OCI-LY3 (cell line): ENCODE results near the gene CACNA2D3.

ENCODE experiments used
- H2AFZ ChIP-seq: fragments of 200-600, 300-600 bp; shearing (Covaris generic); 2 replicates; pipeline ENCODE4 v1.6.0; 2014; ENCODE audit warnings: antibody characterized with exemption, low read depth, low read length
- H3K27ac ChIP-seq: fragments of 200-600, 300-600 bp; sonication (generic); 2 replicates; pipeline ENCODE4 v1.5.1; 2014; ENCODE audit warnings: mild to moderate bottlenecking, low read length, moderate library complexity, mixed read lengths
- H3K27me3 ChIP-seq: fragments of 200-600, 300-600 bp; sonication (generic); 2 replicates; pipeline ENCODE4 v1.6.1; 2014; ENCODE audit warnings: low read depth, low read length, mixed read lengths
- H3K36me3 ChIP-seq: fragments of 200-600, 300-600 bp; sonication (generic); replicated peaks from 2 replicates; pipeline ENCODE3; 2014; ENCODE audit warnings: low read depth, low read length, mixed read lengths
- H3K4me1 ChIP-seq: fragments of 300-600, 200-600 bp; sonication (generic); 2 replicates; pipeline ENCODE4 v1.6.1; 2014; ENCODE audit warnings: low read length, mixed read lengths
- H3K4me2 ChIP-seq: fragments of 200-600, 300-600 bp; sonication (generic); 2 replicates; pipeline ENCODE4 v1.6.1; 2014; ENCODE audit warnings: low read length, mixed read lengths
- H3K4me3 ChIP-seq: fragments of 300-600, 200-600 bp; sonication (generic); 2 replicates; pipeline ENCODE4 v1.5.1; 2014; ENCODE audit warnings: antibody characterized with exemption, mild to moderate bottlenecking, low read length, moderate library complexity
- H3K79me2 ChIP-seq: fragments of 300-600, 200-600 bp; shearing (Covaris generic); 2 replicates; pipeline ENCODE4 v1.6.1; 2014; ENCODE audit warnings: mild to moderate bottlenecking, low read length, mixed read lengths
- H3K9ac ChIP-seq: fragments of 300-600, 200-600 bp; shearing (Covaris generic); 2 replicates; pipeline ENCODE4 v1.6.0; 2014; ENCODE audit warnings: mild to moderate bottlenecking, low read length, moderate library complexity
- H3K9me3 ChIP-seq: fragments of 200-600, 300-600 bp; shearing (Covaris generic); 2 replicates; pipeline ENCODE4 v1.6.1; 2014; ENCODE audit warnings: low read length, mixed read lengths; ENCODE audit not compliant: insufficient read depth
- H4K20me1 ChIP-seq: fragments of 200-600, 300-600 bp; sonication (generic); 2 replicates; pipeline ENCODE4 v1.6.1; 2016; ENCODE audit warnings: low read length, mixed read lengths; ENCODE audit not compliant: insufficient read depth
- CTCF ChIP-seq: fragments of 200-600, 300-600 bp; sonication (generic); IDR thresholded peaks from 2 replicates; pipeline ENCODE4 v1.5.1; 2014; ENCODE audit warnings: antibody characterized with exemption, low read length, low read depth
- EZH2phosphoT487 ChIP-seq: fragments of 200-600 bp; shearing (Covaris generic); IDR thresholded peaks from 2 replicates; pipeline ENCODE4 v1.6.1; 2018; ENCODE audit warnings: antibody characterized with exemption, mixed run types, low read depth

Gene CACNA2D3

GRCh38 chr3:54999811-55000210, 877.5 kb downstream of the CACNA2D3 start:
- no peak overlapping the region for H3K4me3 ChIP-seq

DNA sequence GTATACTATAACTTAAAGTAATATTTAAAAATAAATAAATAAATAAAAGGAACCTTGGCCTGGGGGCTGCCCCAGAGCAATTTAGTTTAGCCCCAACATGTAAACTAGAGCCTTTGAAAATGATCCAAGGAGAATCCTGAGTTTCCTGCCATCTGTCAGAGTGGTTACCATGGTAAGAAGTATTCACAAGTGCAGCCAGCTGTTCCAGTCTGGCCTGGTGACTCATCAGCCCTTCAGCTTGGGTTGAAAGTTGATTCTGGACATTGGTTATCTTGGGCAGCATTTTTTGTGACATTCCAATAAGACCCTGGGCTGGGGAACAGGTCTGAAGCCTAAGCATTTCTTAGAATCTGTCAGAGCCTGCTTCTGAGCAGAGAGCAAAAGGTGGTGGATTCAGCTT, 878.2 kb downstream of the CACNA2D3 start:
- H4K20me1 ChIP-seq = no peaks in the 10 kb centered on the region
- no peaks in the 10 kb centered on the region for H3K79me2 ChIP-seq
- H3K4me2 ChIP-seq = no peak overlapping the region
- H3K27ac ChIP-seq = no peak overlapping the region
- TF ChIP-seq CTCF (no peak), EZH2phosphoT487 (no peak)
- no peak overlapping the region for H3K4me3 ChIP-seq
- H3K36me3 ChIP-seq = no peaks in the 10 kb centered on the region
- H2AFZ ChIP-seq = no peak overlapping the region
- peaks cover 2% of the 10 kb centered on the region; the same call in 1 of the 2 replicates for H3K27me3 ChIP-seq
- no peaks in the 10 kb centered on the region for H3K9me3 ChIP-seq
- H3K9ac ChIP-seq = no peak overlapping the region
- no peaks in the 10 kb centered on the region for H3K4me1 ChIP-seq

More at GRCh38 chr3:54999811-55000210, 877.5 kb downstream of the CACNA2D3 start:
- H3K27ac ChIP-seq = no peak overlapping the region
- no peaks in the 10 kb centered on the region for H3K9me3 ChIP-seq
- H2AFZ ChIP-seq = no peak overlapping the region
- TF ChIP-seq CTCF (no peak), EZH2phosphoT487 (no peak)
- no peak overlapping the region for H3K9ac ChIP-seq
- no peak overlapping the region for H3K4me2 ChIP-seq
- no peaks in the 10 kb centered on the region for H3K36me3 ChIP-seq
- H3K27me3 ChIP-seq = no peaks in the 10 kb centered on the region; the same call in 1 of the 2 replicates
- no peaks in the 10 kb centered on the region for H3K4me1 ChIP-seq
- no peaks in the 10 kb centered on the region for H4K20me1 ChIP-seq
- no peaks in the 10 kb centered on the region for H3K79me2 ChIP-seq

DNA sequence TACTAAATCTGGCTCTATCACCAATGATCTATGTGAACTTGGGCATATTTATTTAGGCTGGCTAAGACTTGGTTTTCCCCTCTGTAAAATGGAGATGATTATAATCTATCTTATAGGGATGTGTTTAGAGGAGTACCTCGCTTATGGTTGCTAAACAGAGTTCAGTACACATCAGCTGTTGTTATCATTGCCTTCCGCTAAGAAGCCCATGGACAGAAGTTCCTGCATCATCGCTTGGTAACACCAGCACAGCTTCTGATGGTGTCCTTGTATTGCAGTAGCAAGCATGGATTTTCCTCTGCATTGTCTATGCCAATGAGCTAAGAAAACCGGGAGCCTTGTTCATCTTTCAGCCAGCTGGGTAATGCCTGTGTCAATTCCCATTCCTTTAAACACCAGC, 878.6 kb downstream of the CACNA2D3 start:
- no peak for TF ChIP-seq EZH2phosphoT487
- peaks cover 6% of the 10 kb centered on the region; the same call in 1 of the 2 replicates for H3K27me3 ChIP-seq

GRCh38 chr3:55002416-55002930, 880.1 kb downstream of the CACNA2D3 start:
- Histone ChIP-seq H3K9me3 (no peaks in the 10 kb centered on the region), H3K27me3 (peaks cover 6% of the 10 kb centered on the region; the same call in 1 of the 2 replicates), H3K27ac (no peak overlapping the region), H2AFZ (no peak overlapping the region), H3K4me1 (no peaks in the 10 kb centered on the region), H4K20me1 (no peaks in the 10 kb centered on the region), H3K4me3 (no peak overlapping the region), H3K9ac (no peak overlapping the region), H3K4me2 (no peak overlapping the region), H3K36me3 (no peaks in the 10 kb centered on the region), H3K79me2 (no peaks in the 10 kb centered on the region)
- no peak for TF ChIP-seq EZH2phosphoT487
- TF ChIP-seq CTCF = no peak

More for the DNA sequence above, 878.6 kb downstream of the CACNA2D3 start:
- Histone ChIP-seq H3K4me1 (no peaks in the 10 kb centered on the region), H3K27ac (no peak overlapping the region), H3K79me2 (no peaks in the 10 kb centered on the region), H2AFZ (no peak overlapping the region), H3K4me2 (no peak overlapping the region), H3K4me3 (no peak overlapping the region), H3K36me3 (no peaks in the 10 kb centered on the region), H3K9me3 (no peaks in the 10 kb centered on the region), H4K20me1 (no peaks in the 10 kb centered on the region), H3K9ac (no peak overlapping the region)
